HG03520 (cell line): ENCODE measurements around the gene EGLN2.
"Not testable (repeated sequence)": the region's sequence is repeated elsewhere in the genome, so short reads cannot be mapped to it uniquely, and the experiment has no call there.

Experiments
- ATAC-seq: cut with Tn5 transposase; IDR thresholded peaks from one replicate; pipeline ENCODE4 v1.9.1; 2021; ENCODE audit warnings: mild to moderate bottlenecking, moderate library complexity; ENCODE audit not compliant: unreplicated experiment

Gene EGLN2

GRCh38 chr19:40801426-40802299 lies 2.7 kb downstream of the EGLN2 start:
- no peak for ATAC-seq

- ATAC-seq = no peak
These were observed 3.5 kb downstream of the EGLN2 start for GRCh38 chr19:40802300-40803169.

GRCh38 chr19:40803170-40803856 lies 4.3 kb downstream of the EGLN2 start:
- ATAC-seq = no peak

- ATAC-seq = no peak
These were observed 5.1 kb downstream of the EGLN2 start for GRCh38 chr19:40803857-40804782.

GRCh38 chr19:40804783-40805242 lies 5.8 kb downstream of the EGLN2 start:
- no peak for ATAC-seq

GRCh38 chr19:40805258-40805868 lies 6.4 kb downstream of the EGLN2 start:
- ATAC-seq = no peak

GRCh38 chr19:40806423-40807146 lies 7.6 kb downstream of the EGLN2 start:
- ATAC-seq = no peak

- no peak for ATAC-seq
These were observed 8.4 kb downstream of the EGLN2 start for GRCh38 chr19:40807147-40808020.

GRCh38 chr19:40808021-40808325 lies 9.0 kb downstream of the EGLN2 start:
- no peak for ATAC-seq

GRCh38 chr19:40808497-40808896 lies 9.5 kb downstream of the EGLN2 start:
- no peak for ATAC-seq

GRCh38 chr19:40809358-40810086 lies 10.5 kb downstream of the EGLN2 start:
- no peak for ATAC-seq

GRCh38 chr19:40810160-40810559 lies 11.2 kb downstream of the EGLN2 start:
- no peak for ATAC-seq

GRCh38 chr19:40810649-40811408 lies 11.8 kb downstream of the EGLN2 start:
- not testable (repeated sequence) for ATAC-seq

GRCh38 chr19:40811478-40812341 lies 12.7 kb downstream of the EGLN2 start:
- no peak for ATAC-seq

- not testable (repeated sequence) for ATAC-seq
These were observed 13.6 kb downstream of the EGLN2 start for GRCh38 chr19:40812571-40812970.

- ATAC-seq = no peak
These were observed 14.2 kb downstream of the EGLN2 start for GRCh38 chr19:40813182-40813581.
